ENCODE results near the gene TMUB2.

Gene TMUB2

GRCh38 chr17:44176671-44177501, 9.9 kb upstream of the TMUB2 start:
- no peak for DNase-seq

- no peak for DNase-seq
These were observed 9.1 kb upstream of the TMUB2 start for GRCh38 chr17:44177640-44178039.

GRCh38 chr17:44178133-44178532, 8.6 kb upstream of the TMUB2 start:
- DNase-seq: no peak

- DNase-seq: no peak
These were observed 3.7 kb upstream of the TMUB2 start for GRCh38 chr17:44183024-44183423.

GRCh38 chr17:44184212-44184810, 2.5 kb upstream of the TMUB2 start:
- DNase-seq: no peak

- DNase-seq: peak; percentile 6
These were observed 543 bp downstream of the TMUB2 start for GRCh38 chr17:44187131-44187899.

- DNase-seq: no peak
These were observed 2.0 kb downstream of the TMUB2 start for GRCh38 chr17:44188576-44189403.

- no peak for DNase-seq
These were observed 3.7 kb downstream of the TMUB2 start for GRCh38 chr17:44190481-44190880.

GRCh38 chr17:44191369-44191768, 4.6 kb downstream of the TMUB2 start:
- no peak for DNase-seq

GRCh38 chr17:44191941-44192496, 5.2 kb downstream of the TMUB2 start:
- no peak for DNase-seq

GRCh38 chr17:44192750-44193149, 6.0 kb downstream of the TMUB2 start:
- DNase-seq: no peak

GRCh38 chr17:44193326-44194084, 6.7 kb downstream of the TMUB2 start:
- DNase-seq: no peak

- no peak for DNase-seq
These were observed 10.3 kb downstream of the TMUB2 start for GRCh38 chr17:44197107-44197506.

- no peak for DNase-seq
These were observed 11.4 kb downstream of the TMUB2 start for GRCh38 chr17:44197980-44198720.

GRCh38 chr17:44198721-44199552, 12.2 kb downstream of the TMUB2 start:
- peak; percentile 13 for DNase-seq

GRCh38 chr17:44199553-44200477, 13.0 kb downstream of the TMUB2 start, which contains the start of gene ATXN7L3:
ATXN7L3 (minus strand) TSS chr17:44199884; CDS start chr17:44198070, 1,814 bp downstream.
- DNase-seq: peak; percentile 90

GRCh38 chr17:44200478-44201155, 13.8 kb downstream of the TMUB2 start:
- DNase-seq: peak; percentile 28

- DNase-seq: no peak
These were observed 16.0 kb downstream of the TMUB2 start for GRCh38 chr17:44202756-44203155.
